ENCODE data around the gene GSG1L. TPM values are rescaled to one million over a fixed set of nuclear protein-coding genes. Genes with fewer than 3 reads are reported as not detected.

The GSG1L gene
- total RNA-seq, 1 donor from 2014 or later = not detected

- DNase-seq (ENCODE audit: low read depth) = no peak
Observed at GRCh38 chr16:27791404-27791719, 272.2 kb downstream of the GSG1L start.

DNA sequence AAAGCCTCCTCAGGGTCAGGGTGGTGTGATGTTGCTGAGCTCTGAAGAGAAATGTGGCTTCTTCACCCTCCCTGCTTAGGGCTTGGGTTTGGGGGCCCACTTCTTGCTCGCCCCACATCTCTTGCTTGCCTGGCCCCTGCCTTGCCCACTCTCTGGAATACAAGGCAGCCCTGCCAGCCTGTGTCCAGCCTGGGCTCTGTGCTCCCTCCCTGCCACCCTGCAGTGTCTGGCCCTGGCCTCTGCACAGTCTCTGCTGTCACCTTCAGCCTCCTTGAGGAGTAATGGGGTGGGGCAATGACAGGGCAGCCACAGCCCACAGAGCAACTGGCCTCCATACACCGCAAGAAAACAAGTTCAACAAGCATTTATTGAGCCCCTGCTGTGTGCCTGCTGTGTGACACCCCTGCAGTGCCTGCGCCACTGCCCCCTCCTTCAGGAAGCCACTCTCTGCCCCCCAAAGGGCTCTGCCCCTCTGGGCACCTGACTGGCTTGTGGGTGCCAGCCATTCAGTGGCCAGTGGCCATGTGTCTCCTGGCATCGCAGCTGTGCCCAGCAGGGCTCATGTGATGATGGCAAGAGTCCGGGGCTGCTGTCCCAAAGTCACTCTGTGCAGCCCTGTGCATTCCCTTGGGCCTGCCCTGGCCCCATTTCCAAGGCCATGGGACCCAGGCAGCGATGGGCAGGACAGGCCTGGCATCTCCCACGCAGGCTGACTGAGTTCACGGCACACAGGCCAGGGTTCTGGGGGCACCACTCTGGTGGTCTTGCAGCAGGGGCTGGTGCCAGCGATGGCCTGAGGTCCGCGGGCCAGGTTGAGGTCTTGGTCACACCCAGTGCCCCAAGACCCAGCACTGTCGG is 272.7 kb downstream of the GSG1L start:
- no peak for DNase-seq (ENCODE audit: low read depth)

DNA sequence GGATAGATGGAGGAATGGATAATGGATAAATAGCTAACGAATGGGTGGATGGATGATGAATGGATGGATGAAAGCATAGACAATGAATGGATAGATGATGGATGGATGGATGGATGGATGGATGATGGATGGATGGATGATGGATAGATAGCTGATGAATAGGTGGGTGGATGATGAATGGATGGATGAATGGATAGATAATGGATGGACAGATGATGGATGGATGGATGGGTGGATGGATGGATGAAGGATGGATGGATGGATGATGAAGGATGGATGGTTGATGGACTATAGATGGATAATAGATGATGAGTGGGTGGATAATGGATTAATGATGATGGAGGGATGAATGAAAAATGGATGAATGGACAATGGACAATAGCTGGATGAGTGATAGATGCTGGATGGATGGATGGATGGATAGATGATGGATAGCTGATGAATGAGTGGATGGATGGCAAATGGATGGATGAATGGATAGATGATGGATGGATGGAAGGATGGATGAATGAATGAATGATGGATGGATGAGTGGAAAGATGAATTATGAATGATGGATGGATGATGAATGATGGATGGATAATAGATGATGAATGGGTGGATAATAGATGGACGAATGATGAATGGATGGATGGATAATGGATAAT is 273.8 kb downstream of the GSG1L start:
- DNase-seq (ENCODE audit: low read depth) = no peak

DNA sequence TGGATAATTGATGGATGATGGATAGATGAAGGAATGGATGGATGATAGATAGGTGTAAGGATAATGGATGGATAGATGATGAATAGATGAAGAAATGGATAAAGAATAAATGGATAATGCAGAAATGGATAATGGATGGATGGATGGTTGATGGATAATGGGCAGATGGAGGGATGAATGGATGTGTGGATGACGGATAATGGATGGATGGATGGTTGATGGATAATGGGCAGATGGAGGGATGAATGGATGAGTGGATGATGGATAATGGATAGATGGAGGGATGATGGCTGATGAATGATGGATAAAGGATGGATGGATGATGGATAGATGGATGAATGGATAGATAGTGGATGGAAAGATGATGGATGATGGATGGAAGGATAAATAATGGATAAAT is 274.4 kb downstream of the GSG1L start:
- DNase-seq (ENCODE audit: low read depth) = no peak

DNA sequence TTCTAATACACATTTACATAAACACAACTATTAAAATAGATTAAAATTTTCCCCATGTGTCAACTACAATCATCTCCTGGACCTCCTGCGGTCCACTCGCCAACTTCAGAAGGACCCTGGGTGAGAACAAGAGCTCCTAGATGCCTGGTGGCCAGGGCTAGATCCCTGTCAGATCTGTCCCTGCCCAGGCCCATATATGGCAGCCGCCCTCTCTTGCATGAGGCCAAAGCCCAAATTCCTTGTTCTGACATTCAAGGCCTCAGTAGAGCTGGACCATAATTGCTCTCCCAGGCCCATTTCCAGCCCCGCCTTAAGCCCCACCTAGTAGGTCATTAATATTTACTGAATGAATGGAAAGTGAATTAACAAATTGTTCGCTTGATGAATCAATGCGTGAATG is 275.8 kb downstream of the GSG1L start:
- no peak for DNase-seq (ENCODE audit: low read depth)

DNA sequence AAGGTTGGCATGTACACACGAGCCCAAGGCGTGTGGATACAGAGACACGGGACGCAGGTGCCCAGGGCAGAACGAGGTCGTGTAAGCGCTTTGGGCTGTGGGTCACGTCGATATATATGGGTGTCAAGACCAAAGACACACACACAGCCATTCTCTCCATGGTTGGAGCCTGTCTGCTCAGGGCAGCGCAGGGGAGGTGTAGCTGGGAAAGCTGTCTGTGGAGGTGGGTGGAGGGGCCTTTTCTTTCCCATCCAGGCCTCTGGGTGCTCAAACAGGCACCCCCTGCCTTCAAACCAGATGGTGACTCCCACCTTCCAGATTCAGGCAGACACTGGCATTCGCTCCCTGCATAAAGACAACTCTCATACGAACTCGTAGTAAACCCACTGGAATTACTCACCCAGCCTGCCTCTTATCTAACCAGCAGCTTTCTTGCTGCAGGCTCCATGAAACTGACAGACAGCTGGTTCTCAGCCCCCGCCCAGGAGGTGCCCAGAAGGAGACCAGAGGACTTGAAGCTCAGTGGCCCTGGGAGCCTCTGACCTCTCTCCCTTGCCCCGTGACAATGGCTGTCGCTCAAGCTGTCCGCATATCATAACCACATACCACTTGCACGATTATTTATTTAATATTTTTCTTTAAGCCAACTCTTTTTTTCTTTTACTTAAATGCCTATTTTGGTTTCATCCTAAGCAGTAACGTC is 276.4 kb downstream of the GSG1L start:
- DNase-seq (ENCODE audit: low read depth) = no peak

- DNase-seq (ENCODE audit: low read depth) = no peak
Observed at GRCh38 chr16:27786221-27786922, 277.1 kb downstream of the GSG1L start.

DNA sequence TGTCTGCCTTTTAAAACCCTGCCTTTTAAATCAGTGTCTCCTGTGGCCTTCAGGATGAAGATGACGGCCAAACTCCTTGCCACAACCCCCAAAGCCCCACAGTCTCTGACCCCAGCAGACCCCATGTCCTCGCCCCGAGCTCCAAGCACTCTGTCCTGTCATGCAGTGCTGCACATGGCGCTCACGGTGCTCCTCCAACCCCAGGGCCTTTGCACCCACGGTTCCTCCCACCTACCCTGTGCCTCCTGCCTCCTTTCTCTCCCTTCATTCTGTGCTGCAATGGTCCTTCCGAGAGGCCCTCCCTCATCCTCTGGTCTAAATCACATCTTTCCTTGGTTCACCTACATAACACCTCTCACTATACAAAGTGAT is 278.2 kb downstream of the GSG1L start:
- DNase-seq (ENCODE audit: low read depth) = no peak

DNA sequence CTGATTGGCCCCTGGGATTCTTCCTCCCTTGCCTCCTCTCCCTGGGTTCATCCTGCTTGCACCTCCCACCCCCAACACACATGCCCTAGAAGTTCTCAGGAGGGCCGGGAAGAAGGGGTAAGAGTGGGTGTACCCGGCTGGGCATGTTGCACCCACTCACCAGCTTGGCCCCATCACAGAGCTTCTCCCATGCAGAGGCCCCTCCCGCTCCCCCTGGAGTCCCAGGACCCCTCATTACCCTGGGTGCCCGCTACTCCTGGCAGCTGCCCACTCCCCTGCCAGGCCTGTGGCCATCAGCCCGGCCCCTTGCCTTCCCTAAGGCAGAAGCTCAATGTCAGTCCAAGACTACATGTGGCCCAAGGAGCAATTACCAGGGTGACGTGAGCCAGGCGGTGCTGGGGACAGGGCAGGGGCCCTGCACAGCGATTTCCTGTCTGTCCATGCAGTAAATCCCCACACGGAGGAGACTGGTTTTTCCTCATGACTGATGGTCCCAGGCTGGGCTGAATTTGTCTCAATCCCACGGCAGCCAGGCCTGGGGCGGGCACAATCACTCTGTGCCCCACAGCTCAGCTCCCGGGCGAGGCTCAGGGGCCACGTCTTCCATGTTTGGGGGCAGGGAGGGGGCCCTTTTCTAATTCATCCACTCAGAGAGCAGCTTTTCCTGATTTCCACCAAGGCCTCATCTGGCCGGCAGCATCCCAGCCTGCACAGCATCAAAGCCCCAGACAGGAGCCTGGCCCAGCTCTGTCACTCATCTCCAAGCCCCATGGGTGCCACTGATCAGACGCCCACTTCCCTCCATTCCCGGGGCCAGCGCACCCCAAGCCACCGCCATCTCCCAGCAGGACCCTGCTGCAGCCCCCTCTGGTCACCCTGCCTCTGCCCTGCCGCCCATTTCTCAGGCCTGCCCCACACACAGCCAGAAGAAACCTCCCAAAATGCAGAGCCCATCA is 278.9 kb downstream of the GSG1L start:
- DNase-seq (ENCODE audit: low read depth) = no peak

- DNase-seq (ENCODE audit: low read depth) = no peak
Observed at GRCh38 chr16:27781981-27782880, 281.3 kb downstream of the GSG1L start.

DNA sequence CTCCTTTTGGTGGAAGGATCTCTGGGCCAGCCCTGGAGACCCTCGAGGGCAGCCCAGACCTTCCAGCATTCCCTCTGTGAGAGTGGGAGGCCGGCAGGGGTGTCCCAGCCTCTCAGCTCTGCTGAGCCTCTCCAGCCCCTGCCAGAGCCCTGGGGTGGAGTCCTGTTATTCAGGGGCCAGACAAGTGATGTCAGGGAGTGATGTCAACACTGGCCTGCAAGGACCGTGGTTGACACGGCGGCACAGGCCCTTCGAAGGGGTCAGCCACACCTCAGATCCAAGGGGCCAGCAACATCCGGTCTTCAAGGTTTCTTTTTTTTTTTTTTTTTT is 282.4 kb downstream of the GSG1L start:
- DNase-seq (ENCODE audit: low read depth) = no peak

DNA sequence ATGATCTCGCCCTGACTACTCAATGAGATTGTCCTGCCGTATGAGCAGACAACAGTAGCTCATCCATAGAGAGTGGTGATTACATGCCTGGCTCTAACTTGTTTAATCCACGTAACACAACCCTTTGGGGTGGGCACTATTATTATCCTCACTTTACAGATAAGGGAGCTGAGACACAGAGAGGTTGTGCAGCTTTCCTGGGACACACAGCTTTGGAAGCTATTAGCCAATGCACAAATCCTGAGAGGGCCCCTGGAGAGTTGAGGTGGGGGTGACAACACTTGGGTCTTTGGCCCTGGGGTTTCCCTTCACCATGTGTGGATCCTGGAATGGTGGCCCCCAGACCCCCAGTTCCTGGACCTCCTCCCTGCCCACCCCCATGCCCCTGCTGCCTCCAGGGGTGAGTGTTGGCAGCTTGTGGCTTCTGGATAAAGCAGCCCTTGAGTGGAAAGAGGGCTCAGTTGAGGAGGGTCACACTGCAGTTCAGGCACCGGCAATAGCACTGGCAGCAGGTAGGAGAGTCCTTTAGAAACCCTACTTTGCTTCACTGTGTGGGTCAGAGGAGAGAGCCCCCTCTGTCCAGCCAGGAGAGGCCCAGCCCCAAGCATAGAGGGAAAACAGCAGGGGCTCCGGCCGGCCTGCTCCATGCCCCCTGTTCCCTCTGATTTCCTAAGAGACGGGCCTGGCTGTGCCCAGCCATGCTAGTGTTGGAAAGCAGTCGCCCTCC is 282.9 kb downstream of the GSG1L start:
- DNase-seq (ENCODE audit: low read depth) = no peak

- DNase-seq (ENCODE audit: low read depth) = no peak
Observed at GRCh38 chr16:27779641-27780164, 283.8 kb downstream of the GSG1L start.

DNA sequence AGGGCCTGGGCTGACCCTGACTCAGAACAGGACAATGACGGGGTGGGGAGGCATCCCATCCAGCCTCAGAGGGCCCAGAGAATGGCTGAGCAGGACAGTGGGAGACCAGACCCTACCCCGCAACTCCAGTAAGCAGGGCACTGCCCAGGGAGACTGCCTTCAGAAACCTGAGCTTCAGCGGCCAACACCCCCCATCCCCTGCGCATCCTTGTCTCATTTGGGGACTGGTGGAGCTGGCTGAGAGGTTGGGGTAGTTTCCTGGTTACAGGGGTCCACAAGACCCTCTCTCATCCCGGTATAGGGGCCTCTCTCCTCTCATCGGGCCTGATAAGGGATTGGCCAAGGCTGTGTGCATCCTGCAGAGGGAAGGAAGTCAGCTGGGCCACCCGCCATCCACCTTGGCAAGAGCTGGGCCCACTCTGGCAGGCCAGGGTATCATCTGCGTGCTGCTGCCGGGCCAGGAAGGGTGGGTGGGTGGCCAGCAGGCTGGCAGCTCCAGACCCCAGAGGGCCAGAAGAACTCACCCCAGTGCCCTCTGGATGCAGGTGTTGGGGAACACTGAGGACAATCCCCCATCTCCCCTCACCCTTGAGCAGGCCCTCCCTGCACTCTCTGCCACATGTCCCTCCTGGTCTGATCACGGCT is 284.5 kb downstream of the GSG1L start:
- DNase-seq (ENCODE audit: low read depth) = no peak

GRCh38 chr16:27778171-27778925 is 285.2 kb downstream of the GSG1L start:
- DNase-seq (ENCODE audit: low read depth) = no peak

GRCh38 chr16:27777527-27777926 is 286.0 kb downstream of the GSG1L start:
- no peak for DNase-seq (ENCODE audit: low read depth)

- DNase-seq (ENCODE audit: low read depth) = no peak
Observed at GRCh38 chr16:27776556-27777225, 286.8 kb downstream of the GSG1L start.

DNA sequence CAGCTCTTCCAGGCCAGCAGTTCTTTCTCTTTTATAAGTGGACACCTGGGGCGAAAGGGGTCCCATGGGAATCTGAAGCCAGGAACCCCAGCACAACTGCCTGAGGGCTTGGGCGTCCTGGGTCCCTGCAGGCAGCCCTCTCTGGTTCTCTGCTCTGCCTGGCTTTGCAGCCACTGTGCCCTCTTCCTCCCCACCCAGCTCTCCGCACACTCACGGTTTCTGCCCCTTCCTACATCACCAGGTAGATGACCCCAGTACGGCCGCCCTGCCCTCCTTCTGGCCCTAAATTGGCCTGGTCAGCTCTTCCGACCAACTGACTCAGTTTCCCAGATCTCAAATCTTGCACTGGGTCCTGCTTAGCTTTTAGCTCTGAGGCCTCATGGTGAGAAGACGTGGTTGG is 288.3 kb downstream of the GSG1L start:
- DNase-seq (ENCODE audit: low read depth) = no peak

Data from renal cortical epithelial cell (primary cell).